Suprapubic skin (tissue), 3 donors: Measurements from ENCODE around the gene FBN1.

Experiments
- CTCF ChIP-seq, 2 donors: fragments of 200-600 bp in 1 of 2; fragments of 450-650 bp in 1 of 2; sonication (generic) in 1 of 2; IDR thresholded peaks; one replicate each; pipeline ENCODE4 v1.5.1; 2016 to 2019; ENCODE audit warnings: antibody characterized with exemption in 2 of 2, mild to moderate bottlenecking in 1 of 2, moderate library complexity in 1 of 2
- EP300 ChIP-seq: sonication (generic); formaldehyde crosslinking; IDR thresholded peaks from one replicate; pipeline ENCODE4 v1.6.1; 2017; ENCODE audit warnings: antibody characterized with exemption
- POLR2A ChIP-seq, 2 donors: fragments of 450-650 bp; IDR thresholded peaks; one replicate each; pipeline ENCODE4 v1.6.1; 2017; ENCODE audit warnings: antibody characterized with exemption in 2 of 2, mild to moderate bottlenecking in 2 of 2, moderate library complexity in 2 of 2

GRCh38 chr15:48394970-48395369, 250.5 kb downstream of the FBN1 start:
- TF ChIP-seq CTCF (IDR thresholded peaks at IDR 0.05) (no peak), POLR2A (IDR thresholded peaks at IDR 0.05) (no peak), EP300 (no peak)
